ENCODE measurements around the gene CFAP97D2.

The CFAP97D2 gene

DNA sequence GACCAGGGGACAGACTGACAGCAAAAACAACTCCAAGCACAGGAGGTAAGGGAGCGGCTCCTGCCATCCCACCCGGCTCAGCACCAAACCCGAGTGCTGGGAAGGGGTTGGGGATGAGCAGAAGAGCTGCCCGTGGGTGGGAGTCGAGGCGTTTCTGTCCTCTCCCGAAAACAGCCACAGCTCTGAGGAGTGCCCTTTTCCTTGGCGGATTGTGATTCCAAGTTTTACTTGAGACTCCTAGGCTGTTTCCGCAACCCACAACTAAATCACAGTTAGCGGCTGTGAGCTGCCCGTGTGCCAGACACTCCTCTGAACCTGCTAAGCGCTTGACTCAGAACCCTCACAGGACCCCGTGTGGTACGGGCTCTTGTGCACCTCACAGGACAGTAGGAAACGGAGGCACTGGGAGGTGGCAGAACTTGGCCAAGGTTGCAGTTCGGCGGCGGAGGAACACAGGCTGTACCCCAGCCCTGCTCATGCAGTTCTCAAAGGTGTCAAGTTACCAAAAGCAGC is 21.4 kb downstream of the CFAP97D2 start:
- no peak for DNase-seq

DNA sequence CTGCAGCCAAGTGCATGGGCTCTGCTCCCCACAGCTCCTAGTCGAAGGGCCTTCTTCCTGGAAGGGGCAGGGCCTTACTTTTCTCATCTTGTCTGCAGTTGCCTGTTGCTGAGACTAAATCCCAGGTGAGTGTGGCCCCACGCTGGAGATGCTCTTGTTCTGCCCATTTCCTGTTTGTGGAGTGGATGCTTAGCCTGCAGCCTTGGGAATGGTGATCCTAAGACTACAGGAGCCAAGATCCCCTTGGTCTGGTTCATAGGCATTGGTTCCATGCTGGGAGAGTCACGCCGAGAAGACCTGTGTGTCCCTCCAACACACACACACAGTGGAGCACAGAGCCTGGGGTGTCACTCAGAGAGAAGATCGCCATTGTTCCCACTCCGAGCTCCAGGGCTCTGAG is 23.5 kb downstream of the CFAP97D2 start:
- DNase-seq: no peak

DNA sequence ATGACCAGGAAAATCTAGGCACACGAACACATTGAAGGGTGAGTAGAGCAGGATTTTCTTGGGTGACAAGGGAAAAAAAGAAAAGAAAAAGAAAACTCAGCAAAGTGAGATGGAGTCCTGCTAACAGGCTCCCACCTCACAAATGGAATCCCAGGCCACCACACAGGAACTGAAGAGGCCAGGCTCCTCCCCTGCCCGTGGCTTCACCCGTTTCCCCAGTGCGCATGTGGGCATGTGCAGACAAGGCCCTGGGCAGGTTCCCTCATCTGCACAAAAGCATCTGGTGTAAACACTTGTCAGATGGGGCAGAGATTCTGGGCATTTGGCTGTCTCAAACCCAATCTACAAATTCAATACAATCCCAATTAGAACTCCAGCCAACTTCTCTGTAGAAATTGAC is 24.5 kb downstream of the CFAP97D2 start:
- DNase-seq: peak; percentile 66

DNA sequence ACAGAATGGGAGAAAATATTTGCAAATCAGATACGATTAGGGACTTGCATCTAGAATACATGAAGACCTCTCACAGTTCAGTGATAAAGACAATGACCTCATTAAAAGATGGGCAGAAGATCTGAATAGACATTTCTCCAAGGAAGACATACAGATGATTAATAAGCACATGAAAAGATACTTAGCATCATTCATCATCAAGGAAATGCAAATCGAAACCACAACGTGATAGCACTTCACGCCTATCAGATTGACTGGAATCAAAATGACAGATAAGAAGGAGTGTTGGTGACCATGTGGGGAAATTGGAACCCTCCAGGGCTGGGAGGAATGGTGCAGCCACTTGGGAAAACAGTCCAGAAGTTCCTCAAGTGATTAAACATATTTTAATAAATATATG is 25.8 kb downstream of the CFAP97D2 start:
- DNase-seq: no peak

DNA sequence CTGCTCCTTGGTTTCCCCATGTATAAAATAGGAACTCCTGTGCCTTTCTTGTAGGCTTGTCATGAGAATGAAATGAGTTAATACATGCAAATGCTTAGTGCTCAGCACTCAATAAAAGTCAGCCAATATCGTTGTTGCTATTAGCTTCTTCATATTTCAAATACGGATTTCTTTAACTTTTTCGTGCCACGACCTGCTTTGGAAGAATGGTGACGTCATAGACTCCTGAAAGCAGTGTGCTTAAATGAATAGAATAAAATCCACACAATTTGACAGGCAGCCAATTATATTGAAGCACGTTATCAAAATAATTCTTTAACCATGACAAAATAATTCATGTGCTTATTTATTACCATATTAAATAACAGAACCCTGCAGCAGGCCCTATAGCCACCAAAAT is 29.1 kb downstream of the CFAP97D2 start:
- no peak for DNase-seq

DNA sequence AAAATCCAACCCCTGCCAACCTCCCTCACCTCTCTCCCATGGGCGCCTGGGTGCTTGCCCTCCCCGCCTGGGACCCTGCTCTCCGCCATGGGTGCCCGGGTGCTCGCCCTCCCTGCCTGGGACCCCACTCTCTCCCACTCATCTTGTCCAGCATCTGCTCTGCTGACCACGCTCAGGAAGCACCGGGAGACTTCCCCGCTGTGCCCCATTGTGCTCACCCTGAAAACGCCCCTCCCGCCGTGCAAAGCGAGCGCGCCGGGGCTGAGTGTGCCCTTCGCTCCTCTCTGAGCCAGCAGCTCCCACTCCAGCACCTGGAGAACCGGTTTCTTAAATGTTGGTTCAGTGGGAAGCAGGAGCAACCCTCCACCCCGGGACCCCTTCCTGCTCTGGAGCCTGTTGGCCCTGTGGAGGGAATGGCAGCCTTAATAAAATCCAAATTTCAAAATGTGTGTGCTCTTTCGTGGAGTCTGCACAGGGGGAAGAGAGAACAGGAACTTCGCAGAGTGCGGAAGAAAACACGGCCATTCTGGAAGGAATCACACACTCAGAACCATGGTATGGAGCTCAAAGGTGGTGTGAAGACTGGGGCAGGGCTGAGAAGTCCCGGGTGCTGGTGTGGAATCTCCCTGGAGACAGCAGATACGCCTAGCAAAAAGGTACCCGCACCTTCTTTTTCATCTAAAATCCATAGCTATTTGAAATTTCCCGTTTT is 32.5 kb downstream of the CFAP97D2 start:
- no peak for DNase-seq

DNA sequence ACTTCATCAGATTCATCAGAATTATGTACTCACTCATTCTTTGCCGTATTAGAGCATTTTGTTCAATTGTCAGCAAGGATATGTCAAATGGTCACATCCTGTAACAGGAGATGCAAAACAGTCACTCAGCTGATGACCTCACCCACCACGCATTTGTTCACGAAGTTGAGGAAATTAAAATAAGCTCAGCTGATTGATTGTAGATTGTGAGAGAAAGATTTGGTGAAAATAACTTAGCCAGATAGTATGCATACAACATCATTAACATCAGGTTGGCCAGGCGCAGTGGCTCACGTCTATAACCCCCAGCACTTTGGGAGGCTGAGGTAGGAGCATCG is 33.1 kb downstream of the CFAP97D2 start:
- DNase-seq: no peak

DNA sequence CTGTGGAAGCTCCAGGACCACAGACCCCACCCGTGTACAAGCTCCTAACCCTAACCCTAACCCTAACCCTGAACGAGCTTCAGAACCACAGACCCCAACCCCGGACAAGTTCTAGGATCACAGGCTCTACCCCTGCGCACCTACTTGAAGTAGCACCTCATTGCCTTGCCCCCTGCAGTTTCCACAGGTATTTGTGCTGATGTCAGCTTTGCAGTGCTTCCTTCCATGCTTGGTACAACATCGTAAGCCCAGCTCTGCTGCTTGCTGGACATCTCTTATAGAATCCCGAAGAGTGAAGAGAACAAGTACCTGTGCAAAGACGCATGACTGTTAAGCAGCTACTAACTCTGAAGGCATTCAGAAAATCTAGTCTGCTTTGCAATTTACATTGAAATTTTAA is 34.9 kb downstream of the CFAP97D2 start:
- no peak for DNase-seq

DNA sequence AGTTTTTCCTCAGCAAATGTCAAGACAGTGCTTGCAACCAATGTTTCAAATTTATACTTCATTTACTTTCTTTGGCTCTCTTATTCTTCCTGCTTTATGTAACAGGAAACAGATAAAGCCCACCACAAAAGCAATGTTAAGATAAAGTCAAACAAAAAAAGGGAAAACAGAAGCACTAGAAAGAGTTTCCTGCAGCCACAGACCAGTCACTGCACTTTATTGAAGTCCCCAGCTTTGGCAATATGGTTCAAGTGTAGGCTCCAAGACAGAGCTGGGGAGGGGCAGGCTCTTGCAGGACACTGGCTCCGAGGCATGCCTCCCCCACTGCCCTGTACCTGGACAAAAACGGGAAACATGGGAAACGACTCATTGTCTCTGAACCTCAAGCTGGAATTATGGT is 40.3 kb downstream of the CFAP97D2 start:
- no peak for DNase-seq

DNA sequence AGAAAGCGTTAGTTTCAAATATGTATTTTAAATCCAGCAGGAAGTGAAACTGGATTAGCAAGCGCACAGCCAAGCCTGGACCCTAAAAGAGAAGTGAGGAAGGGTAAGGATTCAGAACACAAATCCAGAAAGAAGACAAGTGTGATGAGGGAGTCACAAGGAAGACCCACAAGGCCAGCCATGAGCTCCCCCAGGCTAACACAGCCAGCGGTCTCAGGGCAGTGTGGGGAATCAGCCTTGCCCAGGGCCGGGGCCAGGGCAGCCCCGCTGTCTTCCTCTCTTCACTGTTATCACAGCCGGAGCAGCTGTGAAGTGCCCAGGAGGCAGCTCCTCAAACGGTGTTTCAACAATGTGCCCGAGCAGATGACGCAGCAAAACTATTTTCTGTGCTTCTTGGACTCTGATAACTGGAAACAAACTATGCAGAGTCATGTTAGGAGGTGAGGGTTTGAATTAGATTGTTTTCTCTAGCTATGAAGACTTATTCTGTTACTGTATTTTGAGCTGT is 43.5 kb downstream of the CFAP97D2 start:
- no peak for DNase-seq

DNA sequence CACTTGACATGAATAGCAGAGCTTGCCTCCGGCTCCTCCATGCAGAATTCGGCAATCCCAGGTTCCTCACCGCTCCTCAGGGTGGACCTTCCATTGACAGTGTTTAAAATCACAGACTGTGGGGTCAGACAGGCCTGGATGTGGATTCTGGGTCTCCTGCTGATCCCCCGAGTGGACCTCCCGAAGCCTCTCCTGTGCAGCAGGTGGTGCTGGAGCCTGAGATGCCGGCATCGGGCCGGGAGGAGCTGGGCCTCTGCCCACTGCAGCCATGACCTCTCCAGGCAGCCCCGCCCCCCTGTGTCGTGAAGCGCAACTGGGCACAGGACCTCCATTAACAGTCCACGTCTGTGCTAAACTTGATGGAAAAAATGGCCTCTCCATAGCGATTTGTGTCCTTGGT is 45.1 kb downstream of the CFAP97D2 start:
- DNase-seq: no peak

DNA sequence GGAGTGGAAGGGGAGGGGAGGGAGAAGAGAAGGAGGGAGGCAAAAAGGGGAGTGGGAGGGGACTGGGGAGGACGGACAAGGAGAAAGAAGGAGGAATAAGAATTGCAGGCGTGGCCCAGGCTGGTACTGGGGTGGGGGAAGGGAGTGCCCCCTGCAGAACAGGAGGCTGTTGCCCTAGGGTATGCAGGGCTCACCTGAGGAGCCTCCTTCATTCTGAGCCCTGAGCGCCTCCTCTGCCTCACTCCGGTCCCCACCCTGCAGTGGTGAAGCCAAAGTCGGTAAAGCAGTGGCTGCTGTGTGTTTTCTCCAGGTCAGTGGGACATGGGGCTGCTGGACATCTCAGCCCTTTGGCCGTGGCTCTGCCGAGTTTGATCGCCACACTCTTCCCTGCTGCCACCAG is 46.6 kb downstream of the CFAP97D2 start:
- DNase-seq: peak; percentile 33

DNA sequence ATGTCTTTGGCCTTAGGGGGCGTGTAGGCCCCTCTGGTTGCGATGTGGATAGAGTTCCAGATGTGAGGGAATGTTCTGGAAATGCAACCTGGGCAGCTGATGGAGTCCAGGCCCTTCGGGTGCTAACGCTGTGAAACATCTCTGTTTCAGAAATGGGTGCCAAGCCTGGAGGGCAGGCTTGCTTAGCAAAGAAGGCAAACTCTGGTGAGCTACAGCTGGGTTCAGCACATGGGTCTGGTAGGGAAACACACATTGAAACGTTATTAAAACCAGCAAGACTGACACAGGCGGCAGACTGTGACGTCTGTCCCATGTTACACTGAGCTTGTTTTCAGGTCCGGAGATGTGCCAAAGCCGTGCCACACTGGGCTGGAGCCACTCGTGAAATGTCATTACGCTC is 47.0 kb downstream of the CFAP97D2 start:
- DNase-seq: peak; percentile 15

DNA sequence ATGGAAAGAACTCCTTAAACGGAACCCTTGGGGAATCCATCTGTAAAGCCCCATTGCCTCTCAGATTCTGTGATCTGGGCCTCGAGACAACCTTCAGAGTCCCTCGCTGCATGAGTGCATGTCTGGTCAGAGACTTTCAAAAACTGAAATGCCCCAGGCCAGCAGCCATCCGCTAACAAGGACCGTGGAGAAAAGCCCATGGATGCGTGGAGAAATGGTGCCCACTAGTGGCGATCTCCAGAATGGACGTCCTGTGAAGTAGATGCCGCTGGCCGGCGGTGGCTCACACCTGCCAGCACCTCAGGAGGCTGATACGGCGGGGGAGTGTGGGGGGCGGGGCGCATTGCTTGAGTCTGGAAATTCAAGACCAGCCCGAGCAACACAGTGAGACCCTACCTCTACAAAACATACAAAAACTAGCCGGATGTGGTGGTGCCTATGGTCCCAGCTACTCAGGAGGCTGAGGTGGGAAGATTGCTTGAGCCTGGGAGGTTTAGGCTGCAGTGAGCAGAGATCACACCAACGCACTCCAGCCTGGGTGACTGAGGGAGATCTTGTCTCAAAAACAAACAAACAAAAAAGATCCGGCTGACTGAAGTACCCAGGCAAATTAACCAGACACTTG is 47.8 kb downstream of the CFAP97D2 start:
- peak; percentile 89 for DNase-seq

DNA sequence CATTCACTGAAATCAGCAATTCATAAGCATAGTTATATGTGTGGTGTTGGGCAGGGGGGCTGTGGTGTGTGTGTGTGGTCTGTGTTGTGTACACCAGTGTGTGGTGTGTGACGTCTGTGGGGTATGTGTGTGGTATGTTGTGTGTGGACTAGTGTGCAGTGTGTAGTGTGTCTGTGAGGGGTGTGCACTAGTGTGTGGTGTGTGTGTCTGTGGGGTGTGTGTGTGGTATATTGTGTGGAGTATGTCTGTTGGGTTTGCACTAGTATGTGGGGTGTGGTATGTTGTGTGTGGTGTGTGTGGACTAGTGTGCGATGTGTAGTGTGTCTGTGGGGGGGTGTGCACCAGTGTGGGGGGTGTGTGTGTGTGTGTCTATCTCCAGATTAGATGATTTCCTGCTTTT is 48.5 kb downstream of the CFAP97D2 start:
- no peak for DNase-seq

DNA sequence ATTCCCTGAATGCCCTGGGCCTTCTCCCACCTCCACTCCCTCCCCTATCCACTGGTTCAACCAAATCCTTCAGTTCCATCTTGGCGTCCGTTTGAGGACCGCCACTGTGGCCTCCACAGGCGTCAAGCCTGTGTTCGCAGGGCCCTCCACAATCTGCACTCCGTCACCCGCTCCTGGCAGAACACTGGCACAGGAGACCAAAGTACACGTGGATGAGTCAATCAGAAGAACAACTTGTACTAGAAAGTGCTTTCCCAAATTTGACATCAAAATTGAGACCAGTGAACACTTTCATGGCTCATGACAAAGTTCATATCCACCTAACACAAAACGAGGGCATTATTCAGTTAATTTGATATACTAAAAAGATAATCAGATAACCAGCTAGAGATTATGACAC is 49.1 kb downstream of the CFAP97D2 start:
- DNase-seq: no peak

DNA sequence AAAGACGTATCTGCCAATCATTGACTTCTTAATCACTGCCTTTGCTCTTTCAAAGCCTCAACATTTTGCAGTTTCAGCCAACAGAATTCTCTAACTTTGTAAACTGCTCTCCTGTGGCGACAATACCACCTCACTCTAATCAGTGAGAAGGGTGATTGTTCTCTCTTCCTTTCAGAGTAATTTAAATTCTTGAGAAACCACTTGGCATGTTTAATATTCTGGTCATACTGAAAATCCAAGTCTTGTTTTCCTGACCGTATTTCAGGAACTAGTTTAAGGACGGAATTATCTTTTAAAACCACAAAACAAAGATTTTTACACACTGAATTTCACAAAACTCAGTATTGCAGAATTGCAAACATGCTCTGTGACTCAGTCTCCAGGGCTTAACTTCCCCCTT is 50.4 kb downstream of the CFAP97D2 start:
- DNase-seq: no peak

DNA sequence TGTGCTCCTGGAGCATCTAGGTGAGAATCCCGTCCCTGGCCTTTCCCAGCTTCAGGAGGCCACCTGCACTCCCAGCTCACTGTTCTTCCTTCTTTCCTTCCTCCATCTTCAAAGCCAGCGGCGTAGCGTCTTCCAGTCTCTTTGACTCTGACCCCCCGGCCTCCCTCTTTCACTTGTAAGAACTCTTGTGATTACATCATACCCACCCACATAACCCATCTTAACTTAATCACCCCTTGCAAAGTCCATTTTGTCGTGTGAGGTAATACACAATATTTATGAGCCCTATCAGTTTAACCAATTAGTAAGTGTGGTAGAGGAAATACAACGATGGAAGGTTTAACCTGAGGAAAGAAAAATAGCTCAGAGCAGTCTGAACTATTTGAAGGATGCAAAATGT is 51.1 kb downstream of the CFAP97D2 start:
- no peak for DNase-seq

DNA sequence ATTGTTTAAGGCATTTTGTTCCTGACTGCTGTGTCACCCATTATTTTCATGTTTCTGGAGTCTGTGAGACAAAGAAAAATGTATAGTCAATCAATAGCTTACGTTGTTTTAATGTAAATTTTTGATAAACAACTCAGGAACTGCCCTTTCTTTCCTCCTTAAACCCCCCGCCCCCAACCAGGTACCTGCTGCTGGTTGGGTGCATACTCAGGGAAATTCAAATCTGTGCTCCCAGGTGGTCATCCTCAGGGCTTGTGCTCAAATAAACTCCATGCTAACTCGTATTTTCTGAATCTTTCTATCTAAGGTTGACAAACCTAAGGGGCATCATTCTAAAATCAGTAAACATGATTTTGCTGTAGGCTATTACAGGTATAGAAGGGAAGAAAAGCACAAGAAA is 51.5 kb downstream of the CFAP97D2 start:
- no peak for DNase-seq

DNA sequence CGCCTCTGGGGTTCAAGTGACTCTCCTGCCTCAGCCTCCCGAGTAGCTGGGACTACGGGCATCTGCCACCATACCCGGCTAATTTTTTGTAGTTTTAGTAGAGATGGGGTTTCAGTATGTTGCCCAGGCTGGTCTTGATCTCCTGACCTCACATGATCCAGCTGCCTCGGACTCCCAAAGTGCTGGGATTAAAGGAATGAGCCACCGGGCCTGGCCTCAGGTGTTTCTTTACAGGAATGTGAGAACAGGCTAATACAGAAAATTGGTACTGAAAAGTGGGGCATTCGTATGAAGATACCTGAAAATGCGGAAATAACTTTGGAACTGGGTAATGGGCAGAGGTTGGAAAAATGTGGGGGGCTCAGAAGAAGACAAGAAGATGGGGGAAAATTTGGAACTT is 52.8 kb downstream of the CFAP97D2 start:
- DNase-seq: no peak

DNA sequence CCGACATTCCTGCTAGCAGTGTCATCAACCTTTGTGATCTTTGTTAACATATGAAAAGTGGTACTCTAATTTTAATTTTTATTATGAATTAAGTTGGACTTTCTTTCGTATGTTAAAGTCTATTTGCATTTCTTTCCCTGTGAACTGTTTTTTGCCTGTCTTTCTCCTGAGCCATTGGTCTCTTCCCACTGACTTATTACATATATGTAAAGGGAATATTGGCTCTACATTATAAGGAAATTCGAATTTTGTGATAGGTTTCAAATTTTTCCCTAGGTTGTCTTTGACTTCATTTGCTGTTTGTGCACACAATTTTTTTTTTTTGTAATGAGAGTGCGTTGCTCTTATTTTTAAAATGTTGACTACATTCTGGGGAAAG is 55.2 kb downstream of the CFAP97D2 start:
- no peak for DNase-seq

DNA sequence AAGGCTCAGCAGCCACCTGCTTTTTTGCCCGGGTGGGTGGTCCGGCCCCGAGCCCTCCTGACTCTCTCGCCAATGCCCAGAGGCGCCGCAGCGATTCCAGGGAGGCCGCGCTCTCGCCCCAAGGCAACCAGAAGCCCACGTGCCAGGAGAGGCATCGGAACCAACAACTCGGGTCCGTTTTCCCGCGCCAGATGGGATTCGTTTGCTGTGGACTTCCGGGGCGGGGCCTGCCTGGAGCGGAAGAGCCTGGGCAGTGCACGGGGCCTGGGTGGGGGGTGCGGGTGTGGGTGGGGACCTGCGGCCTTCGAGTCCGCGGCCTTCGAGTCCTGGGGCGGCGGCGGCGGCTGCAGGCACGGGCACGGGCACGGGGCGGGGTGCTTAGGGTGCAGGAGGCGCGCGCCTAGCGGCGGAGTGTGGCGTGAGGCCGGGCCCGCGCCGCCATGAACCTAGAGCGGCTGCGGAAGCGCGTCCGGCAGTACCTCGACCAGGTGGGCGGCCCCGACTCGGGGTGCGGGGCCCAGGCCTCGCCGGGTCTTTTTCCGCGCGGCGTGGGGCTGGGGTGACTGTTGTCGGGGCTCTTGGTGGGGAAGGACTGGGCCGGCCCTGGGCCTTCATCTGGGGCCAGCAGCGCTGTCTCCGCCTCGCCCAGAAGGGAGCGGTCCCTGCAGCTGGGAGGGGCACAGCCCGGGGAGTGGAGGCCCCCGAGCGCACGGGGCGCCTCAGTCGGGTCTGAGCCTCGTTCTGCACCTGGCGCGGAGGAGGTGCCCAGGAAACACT is 55.8 kb downstream of the CFAP97D2 start, which contains the start of gene CDC16:
TSS of gene CDC16 (plus strand) at position 253 of the 777 bp plus-strand sequence. CDS start at position 441, 188 bp downstream.
- DNase-seq: peak; percentile 92

DNA sequence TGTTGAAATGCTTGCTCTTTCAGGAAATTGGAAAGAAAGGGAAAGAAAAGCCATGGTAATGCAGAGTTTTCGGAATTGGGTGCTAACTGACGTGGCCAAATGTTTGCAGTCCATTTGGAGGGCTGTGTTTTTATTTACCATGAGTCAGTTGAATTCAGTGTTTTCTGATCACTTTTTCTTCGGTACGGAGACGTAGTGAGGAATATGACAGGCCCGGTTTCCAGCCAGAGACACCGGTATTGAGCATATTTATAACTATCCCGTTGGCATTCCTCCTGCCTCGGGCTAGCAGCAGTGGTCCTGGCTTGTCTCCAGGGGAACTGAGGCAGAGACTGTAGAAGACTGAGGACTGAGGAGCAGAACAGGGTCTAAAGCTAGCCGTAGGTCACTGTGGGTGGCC is 56.6 kb downstream of the CFAP97D2 start:
- DNase-seq: no peak

DNA sequence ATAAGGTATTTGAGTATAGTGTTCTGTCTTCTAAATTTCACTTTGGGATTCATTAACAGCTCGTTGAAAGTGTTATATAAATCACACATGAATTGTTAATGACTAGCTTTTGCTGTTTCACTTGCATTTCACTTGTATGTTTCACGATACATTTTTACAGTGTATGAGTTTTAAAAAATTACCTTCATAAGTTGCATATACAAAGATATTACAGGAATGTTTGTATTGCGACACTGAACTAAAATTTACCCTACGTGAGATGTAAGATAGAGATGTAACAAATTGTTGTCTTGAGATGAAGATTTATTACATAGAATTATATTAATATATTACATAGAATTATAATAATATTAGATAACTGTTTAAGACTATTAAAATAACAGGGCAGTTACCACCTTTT is 57.2 kb downstream of the CFAP97D2 start:
- no peak for DNase-seq

Data from CD4-positive, alpha-beta T cell treated with Interleukin-6 for 4 hours (primary cell).